ENCODE results near the gene UPP2.

The UPP2 gene

GRCh38 chr2:158101384-158101926, at the start of gene UPP2:
TSS of gene UPP2 (plus strand) at chr2:158101876. CDS start at chr2:158102064, 188 bp downstream.
- no peak for DNase-seq

DNA sequence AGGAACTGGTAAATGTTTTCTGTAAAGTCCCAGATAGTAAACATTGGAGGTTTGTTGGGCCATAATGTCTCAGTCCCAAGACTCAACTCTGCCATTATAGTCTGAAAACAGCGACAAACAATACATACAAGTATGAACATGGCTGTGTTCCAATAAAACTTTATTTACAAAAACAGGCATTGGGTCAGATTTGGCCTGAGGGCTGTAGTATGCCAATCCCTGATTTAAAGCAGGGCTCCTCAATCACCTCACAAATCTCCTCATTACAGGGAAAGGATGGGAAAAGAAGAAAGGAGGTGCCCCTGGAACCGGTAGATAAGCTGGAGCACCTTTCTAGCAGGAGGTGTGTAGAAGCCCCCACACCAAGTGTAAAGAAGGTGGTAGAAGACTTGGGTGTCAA, 48.9 kb upstream of the UPP2 start:
- DNase-seq, result no peak

- DNase-seq, result no peak
Observed at GRCh38 chr2:158056875-158057274, 44.8 kb upstream of the UPP2 start.

DNA sequence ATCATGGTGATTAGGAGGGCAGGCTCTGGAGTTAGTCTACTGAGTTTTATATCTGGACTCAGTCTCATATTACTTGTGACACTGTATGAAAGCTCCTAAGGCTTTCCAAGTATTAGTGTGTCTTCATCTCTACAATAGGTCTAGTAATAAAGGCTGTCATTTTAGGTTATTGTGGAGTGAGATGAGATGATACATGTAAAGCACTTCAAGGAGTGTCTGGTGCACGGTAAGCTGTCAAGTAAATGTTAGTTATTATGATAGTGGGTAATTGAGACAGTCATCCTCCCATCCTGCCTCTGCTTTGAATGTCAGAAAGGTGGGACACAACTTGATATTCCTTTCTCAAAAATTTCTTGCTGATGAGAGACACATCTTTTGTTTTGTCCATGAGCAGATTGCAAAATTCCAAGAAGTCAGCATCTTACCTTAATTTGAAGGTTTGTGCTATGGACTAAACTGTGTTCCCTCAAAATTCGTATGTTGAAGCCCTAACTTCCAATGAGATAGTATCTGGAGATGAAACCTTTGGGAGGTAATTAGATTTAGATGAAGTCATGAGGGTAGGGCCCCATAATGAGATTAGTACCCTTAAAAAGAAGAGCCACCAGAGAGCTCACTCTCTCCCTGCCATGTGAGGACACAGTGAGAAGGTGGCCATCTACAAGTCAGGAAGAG, 41.4 kb upstream of the UPP2 start:
- DNase-seq, result no peak

GRCh38 chr2:158060835-158061435, 40.7 kb upstream of the UPP2 start:
- no peak for DNase-seq

DNA sequence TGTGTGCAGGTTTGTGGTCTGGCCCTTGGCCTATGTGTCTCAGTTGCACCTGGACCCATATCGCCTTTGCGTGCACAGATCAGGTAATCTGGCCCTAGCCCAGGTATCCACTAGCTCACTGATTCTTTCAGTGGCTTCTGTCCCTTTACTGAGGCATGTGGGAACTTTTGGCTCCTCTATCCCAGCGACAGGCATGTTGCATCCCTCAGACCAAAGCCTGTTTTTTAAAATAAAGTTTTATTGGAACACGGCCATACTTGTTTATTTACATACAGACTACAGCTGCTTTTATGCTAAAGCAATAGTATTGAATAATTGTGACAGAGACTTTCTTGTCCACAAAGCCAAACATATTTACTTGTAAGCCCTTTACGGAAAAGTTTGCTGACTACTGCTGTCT, 39.9 kb upstream of the UPP2 start:
- DNase-seq, result no peak

DNA sequence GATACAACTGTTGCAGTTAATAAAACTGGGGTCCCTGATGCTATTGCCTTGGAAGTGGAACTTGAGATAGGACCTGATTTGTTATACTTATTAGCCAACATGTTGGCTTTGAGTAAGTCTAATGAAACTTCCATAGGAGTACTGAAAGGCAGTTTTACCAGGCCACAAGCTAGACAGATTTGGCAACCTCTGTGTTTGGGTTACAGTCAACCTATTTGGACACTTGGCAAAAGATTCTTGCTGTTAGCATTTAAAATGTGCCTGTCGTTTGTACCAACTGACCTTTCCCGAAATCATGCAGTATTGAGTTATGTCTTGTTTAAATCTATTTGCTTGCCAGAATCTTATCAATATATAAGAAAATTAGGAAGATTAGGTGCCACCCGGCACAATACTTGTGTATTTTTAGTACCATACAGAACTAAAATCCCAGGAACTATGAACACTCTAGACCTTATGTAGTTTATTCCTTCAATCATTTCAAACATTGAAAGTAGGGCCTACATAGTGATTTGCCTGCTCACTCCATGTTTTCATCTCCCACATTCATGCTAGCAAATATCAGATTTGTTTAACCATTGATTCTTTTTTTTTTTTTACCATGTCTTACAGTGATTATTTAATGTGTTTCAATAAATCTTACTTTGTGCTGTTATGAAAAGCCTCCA, 35.5 kb upstream of the UPP2 start:
- DNase-seq, result no peak

DNA sequence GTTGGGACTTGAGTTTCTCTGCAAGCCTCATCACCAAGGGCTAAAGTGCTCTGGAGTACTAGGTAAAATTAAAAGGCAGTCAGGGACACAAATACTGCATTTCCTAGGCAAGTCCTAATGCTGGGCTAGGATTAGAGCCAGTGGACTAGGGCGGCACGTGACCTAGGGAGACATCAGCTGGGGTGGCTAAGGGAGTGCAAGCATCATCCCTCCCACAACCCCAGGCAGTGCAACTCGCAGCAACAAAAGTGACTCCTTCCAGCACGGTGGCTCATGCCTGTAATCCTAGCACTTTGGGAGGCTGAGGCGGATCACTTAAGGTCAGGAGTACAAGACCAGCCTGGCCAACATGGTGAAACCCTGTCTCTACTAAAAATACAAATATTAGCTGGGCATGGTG, 30.7 kb upstream of the UPP2 start:
- DNase-seq, result no peak

- DNase-seq, result no peak
Observed at GRCh38 chr2:158072361-158072760, 29.3 kb upstream of the UPP2 start.

GRCh38 chr2:158079672-158080071, 22.0 kb upstream of the UPP2 start:
- no peak for DNase-seq

- no peak for DNase-seq
Observed at GRCh38 chr2:158088093-158088492, 13.6 kb upstream of the UPP2 start.

- no peak for DNase-seq
Observed at GRCh38 chr2:158089322-158089721, 12.4 kb upstream of the UPP2 start.

- no peak for DNase-seq
Observed at GRCh38 chr2:158091647-158092046, 10.0 kb upstream of the UPP2 start.

DNA sequence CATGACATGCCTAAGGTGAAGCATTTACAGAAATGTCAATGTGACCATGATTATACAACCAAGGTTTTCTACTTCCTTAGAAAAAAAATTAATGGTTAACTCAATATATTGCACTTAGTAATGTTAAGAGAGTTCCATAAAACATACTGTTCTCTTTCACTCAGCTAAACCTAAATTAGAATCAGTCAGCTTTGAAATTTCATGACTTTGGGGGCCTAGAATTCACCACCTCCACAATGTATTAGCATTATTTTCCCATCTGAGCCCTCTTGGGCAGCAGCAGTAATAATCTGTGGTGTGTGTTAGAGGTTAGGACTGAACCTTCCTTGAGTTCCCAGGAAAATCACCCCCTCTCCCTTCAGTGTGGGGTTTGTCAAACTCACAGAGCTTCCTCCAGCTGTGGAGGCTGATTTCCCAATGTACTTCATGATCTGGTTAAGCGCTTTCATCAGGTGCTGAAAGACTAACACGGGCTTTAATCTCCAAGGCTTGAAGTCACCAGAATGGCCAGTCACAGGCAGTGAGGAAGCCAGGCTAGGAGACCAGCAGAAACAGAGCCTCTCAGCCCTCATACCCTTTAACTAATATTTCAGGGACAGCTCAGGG, 7.1 kb upstream of the UPP2 start:
- no peak for DNase-seq

- no peak for DNase-seq
Observed at GRCh38 chr2:158095269-158095668, 6.4 kb upstream of the UPP2 start.

DNA sequence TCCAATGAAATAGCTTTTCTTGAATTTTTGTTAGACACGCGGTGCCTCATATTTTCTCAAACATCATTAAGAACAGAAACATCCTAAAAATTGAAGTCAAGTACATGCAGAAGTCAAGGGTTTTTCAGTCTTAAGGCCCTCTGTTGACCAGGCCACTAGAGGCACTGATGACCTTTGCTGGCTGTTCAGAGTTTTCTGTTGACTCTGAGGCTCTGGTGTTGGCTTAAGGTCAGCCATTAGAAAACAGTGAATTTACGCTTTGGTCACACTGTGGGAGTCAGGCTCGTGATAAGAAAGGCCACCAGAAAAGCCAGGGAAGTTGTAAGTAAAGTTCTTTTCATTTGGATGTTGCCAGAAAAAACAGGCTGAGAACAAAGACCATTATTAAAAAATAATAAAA, 5.8 kb upstream of the UPP2 start:
- DNase-seq, result no peak

GRCh38 chr2:158097481-158097880, 4.2 kb upstream of the UPP2 start:
- DNase-seq, result no peak

GRCh38 chr2:158098178-158098577, 3.5 kb upstream of the UPP2 start:
- no peak for DNase-seq

DNA sequence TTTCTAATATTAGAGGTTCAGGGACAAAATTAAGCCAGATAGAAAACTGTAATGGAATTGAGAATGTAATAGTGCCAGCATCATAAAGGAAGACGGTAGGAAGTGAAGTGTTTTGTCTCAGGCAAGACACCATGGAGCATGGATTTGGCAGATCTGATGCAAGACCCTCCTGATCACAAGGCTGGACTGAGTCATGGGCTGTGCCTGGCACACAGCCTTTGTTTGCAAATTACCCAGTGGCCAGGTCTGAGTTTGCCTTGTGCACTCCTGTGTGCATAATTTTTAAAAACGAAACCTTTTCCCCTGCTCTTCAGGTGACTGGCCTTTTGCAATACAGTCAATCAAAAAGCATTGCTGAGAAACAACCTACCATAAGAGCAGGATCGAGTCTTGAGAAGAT, 2.0 kb upstream of the UPP2 start:
- DNase-seq, result no peak

GRCh38 chr2:158100411-158100810, 1.3 kb upstream of the UPP2 start:
- DNase-seq, result no peak

DNA sequence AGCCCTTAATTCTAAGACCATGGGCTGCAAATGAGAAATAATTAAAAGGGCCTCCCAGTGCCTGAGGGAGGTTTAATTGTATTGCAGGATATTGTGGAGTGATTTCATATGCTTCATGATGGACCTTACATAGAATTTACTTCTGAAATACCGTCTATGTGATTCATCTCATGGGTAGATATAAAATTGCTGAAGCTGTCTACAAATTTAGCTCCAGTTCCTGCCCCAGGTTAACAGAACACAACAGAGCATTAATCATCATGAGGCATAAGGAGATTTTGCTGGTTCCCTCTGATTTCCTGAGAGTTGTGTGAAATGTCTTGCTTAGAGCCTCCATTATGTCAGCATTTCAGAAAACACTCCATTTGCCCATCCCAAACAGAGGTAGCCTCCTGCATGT, 770 bp downstream of the UPP2 start:
- no peak for DNase-seq

- DNase-seq, result no peak
Observed at GRCh38 chr2:158103411-158104012, 1.8 kb downstream of the UPP2 start.

DNA sequence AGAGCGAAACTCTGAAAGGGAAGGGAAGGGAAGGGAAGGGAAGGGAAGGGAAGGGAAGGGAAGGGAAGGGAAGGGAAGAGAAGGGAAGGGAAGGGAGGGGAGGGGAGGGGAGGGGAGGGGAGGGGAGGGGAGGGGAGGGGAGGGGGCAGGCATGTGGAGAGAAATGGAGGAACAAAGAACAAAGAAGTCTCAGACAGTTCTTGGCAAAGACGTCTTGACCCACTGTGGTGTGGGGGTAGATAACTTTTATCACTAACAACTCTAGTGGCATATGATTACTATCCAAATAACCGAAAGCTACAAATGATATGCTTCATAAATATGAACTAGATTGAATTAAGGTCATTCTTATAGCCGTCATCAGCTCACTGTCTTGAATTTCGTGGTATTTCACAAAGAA, 3.2 kb downstream of the UPP2 start:
- no peak for DNase-seq

All from NCI-H1694 (cell line).